OCI-LY7 (cell line): ENCODE measurements around the gene RPL18. TPM values are rescaled to one million over a fixed set of nuclear protein-coding genes. Genes with fewer than 3 reads are reported as not detected.

Experiments
- BruUV-seq: library from RNA; stranded (reverse); fragments of 400-500 nt; replicated peaks from 2 replicates; lab custom pipeline; 2021; lab: Mats Ljungman, UMichigan
- CTCF ChIA-PET: fragments of 300-600 bp; sonication (Branson Sonifier 250); formaldehyde crosslinking; loops from one replicate; lab custom pipeline; 2022; ENCODE audit warnings: antibody characterized with exemption; ENCODE audit not compliant: unreplicated experiment; lab: Charles Lee
- POLR2A ChIA-PET: fragments of 300-600 bp; sonication (Branson Sonifier 250); formaldehyde crosslinking; loops from one replicate; lab custom pipeline; 2022; ENCODE audit warnings: antibody characterized with exemption; lab: Charles Lee
- DNase-seq: peaks from one replicate; pipeline ENCODE4 v3.0.0-alpha.2; 2015; ENCODE audit warnings: low spot score
- H2AFZ ChIP-seq: fragments of 200-600 bp; sonication (generic), shearing (Covaris generic); 2 replicates; pipeline ENCODE4 v1.6.1; 2014; ENCODE audit warnings: mild to moderate bottlenecking, antibody characterized with exemption, low read length, moderate library complexity
- H3K27ac ChIP-seq: fragments of 200-600 bp; sonication (generic); 2 replicates; pipeline ENCODE4 v1.5.1; 2014; ENCODE audit warnings: mixed run types, low read depth, mild to moderate bottlenecking, moderate library complexity, low read length, inconsistent platforms; ENCODE audit not compliant: poor library complexity, severe bottlenecking
- H3K36me3 ChIP-seq: fragments of 200-600 bp; sonication (generic); 2 replicates; pipeline ENCODE4 v1.6.1; 2014; ENCODE audit warnings: mild to moderate bottlenecking, antibody characterized with exemption, low read length, moderate library complexity, mixed read lengths; ENCODE audit not compliant: insufficient read depth
- H3K4me1 ChIP-seq: fragments of 200-600 bp; sonication (generic); 2 replicates; pipeline ENCODE4 v1.5.1; 2014; ENCODE audit warnings: mild to moderate bottlenecking, low read length; ENCODE audit not compliant: insufficient read depth, poor library complexity, severe bottlenecking
- H3K4me2 ChIP-seq: fragments of 200-600 bp; sonication (generic); 2 replicates; pipeline ENCODE4 v1.6.1; 2014; ENCODE audit warnings: mild to moderate bottlenecking, low read length
- H3K4me3 ChIP-seq: fragments of 200-600 bp; sonication (generic); 2 replicates; pipeline ENCODE4 v1.5.1; 2014; ENCODE audit warnings: mild to moderate bottlenecking, low read depth, low read length; ENCODE audit not compliant: poor library complexity, severe bottlenecking
- H3K79me2 ChIP-seq: fragments of 200-600 bp; sonication (generic); 2 replicates; pipeline ENCODE4 v1.6.1; 2016; ENCODE audit warnings: low read depth, mild to moderate bottlenecking, low read length, moderate library complexity, mixed read lengths; ENCODE audit not compliant: insufficient read depth
- H3K9me2 ChIP-seq: fragments of 200-600 bp; sonication (generic); 2 replicates; pipeline ENCODE4 v1.6.1; 2016; ENCODE audit warnings: mild to moderate bottlenecking, low read length, mixed read lengths; ENCODE audit not compliant: insufficient read depth
- H3K9me3 ChIP-seq: fragments of 200-600 bp; sonication (generic); 2 replicates; pipeline ENCODE4 v1.6.1; 2014; ENCODE audit warnings: mild to moderate bottlenecking, mixed run types, low read length, mixed read lengths
- H4K20me1 ChIP-seq: fragments of 200-600 bp; sonication (generic); 2 replicates; pipeline ENCODE4 v1.6.1; 2014; ENCODE audit warnings: mild to moderate bottlenecking, antibody characterized with exemption, low read length, moderate library complexity, mixed read lengths; ENCODE audit not compliant: insufficient read depth
- CTCF ChIP-seq: fragments of 200-600 bp; sonication (generic); conservative IDR thresholded peaks from 2 replicates; pipeline ENCODE4 v1.5.1; 2014; ENCODE audit warnings: mild to moderate bottlenecking, antibody characterized with exemption, low read length, moderate library complexity, mixed read lengths
- EZH2phosphoT487 ChIP-seq: fragments of 200-600 bp; sonication (generic); IDR thresholded peaks from 2 replicates; pipeline ENCODE4 v1.6.1; 2018; ENCODE audit warnings: low read depth, borderline replicate concordance, mild to moderate bottlenecking, mixed run types, antibody characterized with exemption, low read length, moderate library complexity, mixed read lengths
- intact Hi-C: fragments of 100-400 bp; cut with micrococcal nuclease; formaldehyde crosslinking; loops from one replicate; pipeline ENCODE4 v1.10.0; 2022; ENCODE audit not compliant: unreplicated experiment
- total RNA-seq, 2 experiments: library from RNA; depleted of rRNA in 1 of 2; stranded (reverse); fragments of >200 nt in 1 of 2; shearing (Covaris generic) in 1 of 2; gene quantifications; 2 replicates each; pipeline ENCODE4 v1.2.3, GENCODE V29; 2014 to 2022

RPL18 gene
- total RNA-seq, 2 experiments from 2014 or later, result 1,333 to 5,064 TPM

- H3K36me3 ChIP-seq, result no peaks in the 10 kb centered on the region
- BruUV-seq, result no TSS peak
- CTCF ChIA-PET, result no interaction called here
- H3K9me3 ChIP-seq, result no peaks in the 10 kb centered on the region
- H4K20me1 ChIP-seq, result no peaks in the 10 kb centered on the region
- peak overlapping the region; percentile 79 for H2AFZ ChIP-seq
- peak; percentile 45 for DNase-seq
- peak overlapping the region; percentile 83 for H3K4me2 ChIP-seq
- H3K27ac ChIP-seq, result peak overlapping the region; percentile 94
- no peaks in the 10 kb centered on the region; the same call in 1 of the 2 replicates for H3K79me2 ChIP-seq
- H3K4me3 ChIP-seq, result peak overlapping the region; percentile 68
- TF ChIP-seq CTCF (no peak), EZH2phosphoT487 (no peak)
- intact Hi-C loops, result loop anchor here (5.0 to 10.0 kb wide), 2 partner anchors 856 to 1038 kb away; partner anchors contain the start of genes PRMT1 and RPS11
- H3K9me2 ChIP-seq, result no peaks in the 10 kb centered on the region
- peaks cover 31% of the 10 kb centered on the region for H3K4me1 ChIP-seq
- POLR2A ChIA-PET, result no interaction called here
Measured at GRCh38 chr19:48638831-48639381, 19.9 kb upstream of the RPL18 start.

- Histone ChIP-seq H3K4me1 (peaks cover 38% of the 10 kb centered on the region), H3K27ac (peak overlapping the region; percentile 94), H3K4me2 (peak overlapping the region; percentile 83), H4K20me1 (no peaks in the 10 kb centered on the region), H3K9me3 (no peaks in the 10 kb centered on the region), H3K4me3 (peak overlapping the region; percentile 68), H3K36me3 (no peaks in the 10 kb centered on the region), H3K9me2 (no peaks in the 10 kb centered on the region), H3K79me2 (no peaks in the 10 kb centered on the region; the same call in 1 of the 2 replicates), H2AFZ (peak overlapping the region; percentile 79)
- intact Hi-C loops, result loop anchor here (1.0 to 10.0 kb wide), 3 partner anchors 19 to 1039 kb away; partner anchors contain the start of genes PRMT1, RPL18, RPS11 and SPHK2
- peak; percentile 97 for DNase-seq
- ChIA-PET CTCF (no interaction called here), POLR2A (no interaction called here)
- no TSS peak for BruUV-seq
- no peak for TF ChIP-seq EZH2phosphoT487
- peak; percentile 61 for TF ChIP-seq CTCF
Measured at GRCh38 chr19:48637948-48638830, 19.2 kb upstream of the RPL18 start.
